Measurements from ENCODE around the gene P2RX4.
"Not testable (repeated sequence)": the region's sequence is repeated elsewhere in the genome, so short reads cannot be mapped to it uniquely, and the experiment has no call there.

Gene P2RX4, protein sequence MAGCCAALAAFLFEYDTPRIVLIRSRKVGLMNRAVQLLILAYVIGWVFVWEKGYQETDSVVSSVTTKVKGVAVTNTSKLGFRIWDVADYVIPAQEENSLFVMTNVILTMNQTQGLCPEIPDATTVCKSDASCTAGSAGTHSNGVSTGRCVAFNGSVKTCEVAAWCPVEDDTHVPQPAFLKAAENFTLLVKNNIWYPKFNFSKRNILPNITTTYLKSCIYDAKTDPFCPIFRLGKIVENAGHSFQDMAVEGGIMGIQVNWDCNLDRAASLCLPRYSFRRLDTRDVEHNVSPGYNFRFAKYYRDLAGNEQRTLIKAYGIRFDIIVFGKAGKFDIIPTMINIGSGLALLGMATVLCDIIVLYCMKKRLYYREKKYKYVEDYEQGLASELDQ

DNA sequence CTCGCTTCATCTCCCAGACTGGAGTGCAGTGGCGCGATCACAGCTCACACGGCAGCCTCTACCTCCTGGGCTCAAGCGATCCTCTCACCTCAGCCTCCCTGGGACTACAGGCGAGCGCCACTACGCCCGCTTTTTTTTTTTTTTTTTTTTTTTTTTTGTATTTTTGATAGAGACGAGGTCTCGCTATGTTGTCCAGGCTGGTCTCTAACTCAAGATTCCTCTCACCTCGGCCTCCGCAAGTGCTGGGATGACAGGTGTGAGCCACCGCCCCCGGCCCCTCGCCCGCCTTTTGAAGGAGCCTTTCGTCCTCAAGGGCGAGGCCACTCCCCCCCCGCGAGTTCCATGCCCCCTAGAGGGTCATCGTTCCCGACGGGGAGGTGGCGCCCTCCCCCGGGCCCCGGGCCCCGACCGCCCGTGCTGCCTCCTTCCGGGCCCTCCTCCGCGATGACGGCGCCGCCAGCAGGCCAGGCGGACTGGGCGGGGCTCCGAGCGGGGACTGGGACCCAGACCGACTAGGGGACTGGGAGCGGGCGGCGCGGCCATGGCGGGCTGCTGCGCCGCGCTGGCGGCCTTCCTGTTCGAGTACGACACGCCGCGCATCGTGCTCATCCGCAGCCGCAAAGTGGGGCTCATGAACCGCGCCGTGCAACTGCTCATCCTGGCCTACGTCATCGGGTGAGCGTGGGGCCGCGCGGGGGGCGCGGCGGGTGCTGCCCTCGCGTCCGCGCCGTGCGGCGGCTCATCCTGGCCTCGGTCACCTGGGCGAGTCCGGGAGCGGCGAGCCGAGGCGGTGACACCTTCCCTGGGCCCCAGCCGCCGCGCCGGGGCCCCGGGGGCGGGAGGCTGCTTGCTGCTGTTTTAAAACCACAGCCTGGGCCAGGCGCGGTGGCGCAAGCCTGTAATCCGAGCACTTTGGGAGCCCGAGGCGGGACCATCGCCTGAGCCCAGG is at the start of gene P2RX4:
P2RX4 (plus strand) TSS at position 506 of the 949 bp plus-strand sequence; CDS start at position 542, 36 bp downstream.
- no peak for DNase-seq

DNA sequence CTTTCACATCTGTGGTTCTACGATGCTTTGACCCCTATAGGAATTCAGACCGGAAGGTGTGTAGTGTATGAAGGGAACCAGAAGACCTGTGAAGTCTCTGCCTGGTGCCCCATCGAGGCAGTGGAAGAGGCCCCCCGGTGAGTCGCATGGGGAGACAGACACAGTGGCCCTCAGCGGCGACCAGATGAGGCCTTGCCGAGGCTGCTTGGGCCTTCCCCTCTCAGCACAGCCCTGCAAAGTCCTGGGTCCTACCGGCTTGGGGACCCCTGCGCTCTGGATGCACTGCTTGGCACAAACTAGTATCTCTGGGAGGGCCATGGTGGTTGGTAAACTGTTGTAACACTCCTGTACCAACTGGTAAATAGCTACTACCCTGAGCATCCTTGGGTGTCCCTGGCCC is 47.5 kb upstream of the P2RX4 start:
- no peak for DNase-seq

DNA sequence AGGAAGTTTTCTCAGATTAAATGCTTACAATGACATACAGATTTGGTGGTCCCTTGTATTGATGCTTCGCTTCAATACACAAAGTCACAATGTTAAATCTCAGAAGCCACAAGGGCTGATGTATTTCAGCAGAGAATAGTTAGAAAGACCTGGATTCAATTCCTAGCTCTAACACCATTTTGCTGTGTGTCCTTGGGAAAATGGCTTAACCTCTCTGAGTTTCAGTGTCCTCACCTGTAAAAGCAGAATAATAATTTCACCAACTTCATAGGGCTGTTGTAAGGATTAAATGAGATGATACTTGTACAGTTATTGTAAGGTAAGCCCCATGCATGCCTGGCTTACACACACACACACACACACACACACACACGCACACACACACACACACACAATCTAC is 46.9 kb upstream of the P2RX4 start:
- DNase-seq, result no peak

DNA sequence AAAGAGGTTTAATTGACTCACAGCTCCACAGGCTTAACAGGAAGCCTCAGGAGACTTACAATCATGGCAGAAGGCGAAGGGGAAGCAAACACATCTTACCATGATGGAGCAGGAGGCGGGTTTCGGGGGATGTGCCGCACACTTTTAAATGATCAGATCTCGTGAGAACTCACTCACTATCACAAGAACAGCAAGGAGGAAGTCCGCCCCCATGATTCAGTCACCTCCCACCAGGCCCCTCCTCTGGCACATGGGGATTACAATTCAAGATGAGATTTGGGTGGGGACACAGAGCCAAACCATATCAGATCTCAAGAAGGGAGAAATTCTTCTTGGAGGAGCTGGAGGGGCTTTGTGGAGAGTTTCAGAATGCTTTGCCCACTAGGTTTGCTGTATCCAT is 45.1 kb upstream of the P2RX4 start:
- not testable (repeated sequence) for DNase-seq

DNA sequence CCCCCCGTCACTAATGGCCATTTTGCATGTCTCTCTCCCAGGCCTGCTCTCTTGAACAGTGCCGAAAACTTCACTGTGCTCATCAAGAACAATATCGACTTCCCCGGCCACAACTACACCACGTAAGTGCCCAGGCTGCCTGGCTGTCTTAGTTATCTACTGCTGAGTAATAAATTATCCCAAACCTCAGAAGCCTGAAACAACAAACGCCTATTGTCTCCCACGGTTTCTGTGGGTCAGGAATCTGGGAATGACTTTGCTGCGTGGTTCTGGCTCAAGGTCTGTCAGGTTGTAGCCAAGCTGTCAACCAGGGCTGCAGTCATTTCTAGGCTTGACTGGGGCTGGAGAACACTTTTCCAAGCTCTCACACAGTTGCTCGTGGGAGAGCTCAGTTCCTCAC is 44.6 kb upstream of the P2RX4 start:
- DNase-seq, result no peak

DNA sequence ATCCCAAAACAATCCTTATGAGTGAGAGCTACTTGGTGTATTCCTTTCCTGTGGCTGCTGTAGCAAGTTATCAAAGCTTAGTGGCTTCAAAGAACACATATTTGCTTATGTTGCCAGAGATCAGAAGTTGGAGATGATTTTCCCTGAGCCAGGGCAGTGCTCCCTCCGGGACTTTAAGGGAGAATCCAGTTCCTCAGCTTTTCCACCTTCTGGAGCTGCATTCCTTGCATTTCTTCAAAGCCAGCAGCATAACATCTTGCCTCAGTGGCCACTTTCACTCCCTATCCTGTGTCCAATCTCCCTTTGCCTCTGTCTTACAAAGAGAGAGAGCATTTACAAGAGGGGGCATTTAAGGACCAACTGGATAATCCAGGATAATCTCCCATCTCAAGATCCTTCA is 43.6 kb upstream of the P2RX4 start:
- no peak for DNase-seq

DNA sequence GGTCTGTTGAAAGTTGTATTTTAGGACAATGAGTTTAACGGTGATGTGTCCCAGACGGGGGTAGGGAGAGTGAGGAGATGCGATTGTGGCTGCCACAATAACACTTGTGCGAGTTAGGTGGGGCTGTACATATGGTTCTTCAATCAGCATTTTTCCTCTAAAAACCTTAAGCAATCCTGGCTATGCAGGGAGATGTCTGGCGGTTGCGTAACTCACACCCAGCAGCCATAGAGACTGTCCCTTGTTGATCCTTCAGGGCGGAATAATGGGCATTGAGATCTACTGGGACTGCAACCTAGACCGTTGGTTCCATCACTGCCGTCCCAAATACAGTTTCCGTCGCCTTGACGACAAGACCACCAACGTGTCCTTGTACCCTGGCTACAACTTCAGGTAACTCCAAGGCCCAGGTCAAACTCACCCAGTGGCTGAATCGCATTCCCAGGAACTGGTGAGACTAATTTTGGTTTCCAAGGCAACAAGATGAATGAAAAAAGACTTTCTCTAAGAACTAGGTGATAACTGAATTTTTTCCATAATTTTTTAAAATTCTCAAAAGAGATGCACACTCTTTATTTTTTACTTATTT is 42.6 kb upstream of the P2RX4 start:
- DNase-seq, result no peak

DNA sequence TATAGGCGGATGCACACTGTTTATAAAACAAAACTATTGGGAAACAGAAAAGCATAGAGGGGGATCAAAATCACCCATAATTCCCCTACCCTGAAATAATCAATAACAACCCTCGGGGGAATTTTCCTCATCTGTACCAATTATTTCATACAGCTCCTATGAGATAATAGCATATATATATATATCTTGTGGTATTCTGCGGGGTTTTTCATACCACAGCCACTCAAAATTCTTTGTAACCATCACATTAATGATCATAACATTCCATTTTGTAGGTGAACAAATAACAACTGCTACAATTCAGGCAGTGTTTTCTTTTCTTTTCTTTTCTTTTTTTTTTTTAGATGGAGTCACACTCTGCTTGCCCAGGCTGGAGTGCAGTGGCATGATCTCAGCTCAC is 42.0 kb upstream of the P2RX4 start:
- DNase-seq, result no peak

DNA sequence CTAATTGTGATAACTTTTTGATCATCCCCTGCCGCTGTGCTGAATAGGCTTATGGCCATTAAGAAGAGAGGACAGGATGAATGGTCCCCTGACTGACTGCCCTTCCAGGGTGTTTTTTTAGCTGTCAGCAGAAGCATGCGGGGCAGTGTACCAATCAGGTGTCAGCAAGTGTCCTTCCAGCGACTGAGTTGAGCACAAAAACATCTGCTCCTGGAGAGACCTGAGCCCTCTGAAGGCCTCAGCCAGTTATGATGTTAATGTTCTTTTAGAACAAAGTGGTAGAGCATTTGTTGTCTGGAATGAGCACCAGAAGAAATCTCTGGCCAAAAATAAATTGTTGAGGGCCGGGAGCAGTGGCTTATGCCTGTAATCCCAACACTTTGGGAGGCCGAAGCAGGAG is 39.8 kb upstream of the P2RX4 start:
- no peak for DNase-seq

DNA sequence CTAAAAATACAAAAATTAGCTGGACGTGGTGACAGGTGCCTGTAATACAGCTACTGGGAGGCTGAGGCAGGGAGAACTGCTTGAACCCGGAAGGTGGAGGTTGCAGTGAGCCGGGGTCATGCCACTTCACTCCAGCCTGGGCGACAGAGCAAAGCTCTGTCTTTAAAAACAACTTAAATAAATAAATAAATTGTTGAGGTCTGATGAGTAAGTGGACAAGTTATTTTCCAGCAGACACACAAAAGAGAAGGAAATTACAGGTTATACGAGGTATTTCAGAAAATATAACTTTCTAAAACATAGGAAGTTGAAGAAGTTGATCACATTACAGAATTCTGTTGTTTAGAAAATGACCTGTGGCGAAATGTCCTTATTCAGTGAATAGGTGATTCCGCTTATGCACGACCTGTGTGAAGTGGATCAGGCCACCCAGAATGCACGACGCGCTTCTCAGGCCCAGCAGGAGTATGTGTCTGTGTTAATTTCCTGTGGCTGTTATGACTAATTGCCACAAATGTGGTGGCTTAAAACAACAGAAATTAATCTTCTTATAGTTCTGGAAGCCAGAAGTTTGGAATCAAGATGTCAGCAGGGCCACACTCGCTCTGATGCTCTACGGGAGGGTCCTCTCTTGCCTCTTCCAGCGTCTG is 39.2 kb upstream of the P2RX4 start:
- no peak for DNase-seq

DNA sequence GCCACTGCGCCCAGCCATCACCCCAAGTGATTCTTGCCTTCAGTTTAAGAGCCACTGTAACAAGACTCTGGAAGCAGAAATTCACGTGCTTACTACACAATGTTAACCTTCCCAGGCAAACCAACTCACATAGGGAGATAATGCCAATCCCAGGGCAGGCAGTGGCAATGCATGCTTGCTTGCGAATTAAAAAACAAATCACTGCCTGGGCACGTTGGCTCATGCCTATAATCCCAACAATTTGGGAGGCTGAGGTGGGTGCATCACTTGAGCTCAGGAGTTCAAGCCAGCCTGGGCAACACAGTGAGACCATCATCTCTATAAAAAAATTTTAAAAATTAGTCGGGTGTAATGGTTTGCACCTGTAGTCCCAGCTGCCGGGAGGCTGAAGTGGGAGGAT is 37.8 kb upstream of the P2RX4 start:
- no peak for DNase-seq

DNA sequence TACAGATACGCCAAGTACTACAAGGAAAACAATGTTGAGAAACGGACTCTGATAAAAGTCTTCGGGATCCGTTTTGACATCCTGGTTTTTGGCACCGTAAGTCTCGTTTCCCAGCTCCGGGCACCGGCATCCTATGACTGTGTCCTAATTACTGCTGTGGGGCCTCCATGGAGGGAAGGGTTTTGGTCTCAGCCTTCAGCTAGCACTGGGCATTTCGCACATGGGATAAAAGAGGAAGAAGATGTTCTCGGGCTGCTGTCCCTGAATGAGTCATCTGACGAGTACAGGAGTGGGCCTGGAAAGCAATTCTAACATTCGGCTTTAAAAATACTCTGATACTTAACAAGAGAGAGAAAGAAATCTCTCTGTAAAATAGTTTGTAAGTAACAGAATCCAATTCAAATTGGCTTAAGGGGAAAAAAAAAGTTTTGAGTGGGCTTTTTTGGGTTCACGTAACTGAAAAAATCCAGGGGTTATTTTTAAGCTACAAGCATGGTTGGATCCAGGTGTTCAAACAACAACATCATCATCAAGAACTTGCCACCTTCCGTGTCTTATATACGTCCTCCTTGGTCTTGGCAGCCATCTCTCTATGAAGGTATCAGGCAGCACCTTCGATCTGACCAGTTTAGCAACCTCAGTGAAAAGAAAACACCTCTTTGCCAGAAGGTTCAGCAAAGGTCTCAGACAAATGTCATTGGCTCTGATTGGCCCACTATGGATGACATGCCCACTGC is 34.4 kb upstream of the P2RX4 start:
- no peak for DNase-seq

DNA sequence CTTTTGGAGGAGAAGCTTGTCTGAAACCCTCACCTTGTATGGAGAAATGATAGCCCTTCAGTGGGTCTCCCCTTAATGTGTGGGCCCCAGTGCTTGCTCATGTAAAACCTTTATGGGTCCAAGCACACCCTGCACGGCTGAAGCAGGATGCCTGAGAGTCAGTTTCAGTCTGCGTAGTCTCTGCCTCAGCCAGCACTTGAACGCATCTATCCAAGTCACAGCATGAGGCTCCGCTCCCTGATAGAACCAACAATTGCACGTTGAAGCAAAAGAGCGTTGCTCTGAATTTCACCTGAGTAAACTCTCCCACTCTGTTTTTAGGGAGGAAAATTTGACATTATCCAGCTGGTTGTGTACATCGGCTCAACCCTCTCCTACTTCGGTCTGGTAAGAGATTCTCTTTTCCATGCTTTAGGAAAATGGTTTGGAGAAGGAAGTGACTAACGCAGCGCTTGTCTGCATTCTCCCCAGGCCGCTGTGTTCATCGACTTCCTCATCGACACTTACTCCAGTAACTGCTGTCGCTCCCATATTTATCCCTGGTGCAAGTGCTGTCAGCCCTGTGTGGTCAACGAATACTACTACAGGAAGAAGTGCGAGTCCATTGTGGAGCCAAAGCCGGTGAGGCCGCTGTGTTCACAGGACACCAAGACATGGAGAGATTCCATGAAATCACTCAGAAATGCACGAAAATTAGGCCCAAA is 33.0 kb upstream of the P2RX4 start:
- no peak for DNase-seq

DNA sequence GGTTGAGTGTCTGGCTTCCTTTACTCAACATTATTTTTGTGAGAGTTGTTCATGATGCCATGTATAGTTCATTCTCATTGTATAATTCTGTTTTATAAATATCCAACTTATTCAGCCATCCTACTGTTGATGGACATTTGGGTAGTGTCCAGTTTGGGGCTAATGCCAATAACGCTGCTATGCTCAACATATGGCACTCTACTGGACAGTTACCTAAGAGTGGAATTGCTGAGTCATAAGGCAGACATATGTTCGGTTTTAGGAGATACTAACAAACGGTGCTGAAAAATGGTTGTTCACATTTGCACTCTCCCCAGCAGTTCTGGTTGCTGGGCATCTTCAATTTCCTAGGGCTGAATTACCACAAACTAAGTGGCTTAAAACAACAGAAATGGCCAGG is 28.7 kb upstream of the P2RX4 start:
- no peak for DNase-seq

DNA sequence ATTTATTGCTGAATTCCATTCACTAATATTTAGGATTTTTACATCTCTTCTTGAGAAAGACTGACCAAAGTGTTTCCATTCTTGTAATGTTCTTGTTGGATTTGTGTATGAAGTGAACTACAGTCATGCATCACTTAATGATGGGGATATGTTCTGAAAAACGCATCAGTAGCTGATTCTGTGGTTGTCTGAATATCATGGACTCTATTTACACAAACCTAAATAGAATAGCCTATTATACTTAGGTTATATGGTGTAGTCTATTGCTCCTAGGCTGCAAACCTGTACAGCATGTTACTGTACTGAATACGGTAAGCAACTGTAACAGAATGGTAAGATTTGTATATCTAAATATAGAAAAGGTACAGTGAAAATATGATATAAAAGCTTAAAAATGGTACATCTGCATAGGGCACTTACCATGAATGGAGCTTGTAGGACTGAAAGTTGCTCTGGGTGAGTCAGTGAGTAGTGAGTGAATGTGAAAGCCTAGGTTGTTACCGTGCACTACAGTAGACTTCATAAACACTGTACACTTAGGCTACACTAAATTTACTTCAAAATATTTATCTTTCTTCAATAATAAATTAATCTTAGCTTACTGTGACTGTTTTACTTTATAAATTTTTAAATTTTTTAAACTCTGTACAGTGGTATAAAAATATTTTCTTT is 27.6 kb upstream of the P2RX4 start:
- DNase-seq, result no peak

DNA sequence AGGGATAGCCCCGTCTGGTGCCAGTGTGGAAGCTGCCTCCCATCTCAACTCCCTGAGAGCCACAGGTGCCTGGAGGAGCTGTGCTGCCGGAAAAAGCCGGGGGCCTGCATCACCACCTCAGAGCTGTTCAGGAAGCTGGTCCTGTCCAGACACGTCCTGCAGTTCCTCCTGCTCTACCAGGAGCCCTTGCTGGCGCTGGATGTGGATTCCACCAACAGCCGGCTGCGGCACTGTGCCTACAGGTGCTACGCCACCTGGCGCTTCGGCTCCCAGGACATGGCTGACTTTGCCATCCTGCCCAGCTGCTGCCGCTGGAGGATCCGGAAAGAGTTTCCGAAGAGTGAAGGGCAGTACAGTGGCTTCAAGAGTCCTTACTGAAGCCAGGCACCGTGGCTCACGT is 25.5 kb upstream of the P2RX4 start:
- DNase-seq, result no peak

DNA sequence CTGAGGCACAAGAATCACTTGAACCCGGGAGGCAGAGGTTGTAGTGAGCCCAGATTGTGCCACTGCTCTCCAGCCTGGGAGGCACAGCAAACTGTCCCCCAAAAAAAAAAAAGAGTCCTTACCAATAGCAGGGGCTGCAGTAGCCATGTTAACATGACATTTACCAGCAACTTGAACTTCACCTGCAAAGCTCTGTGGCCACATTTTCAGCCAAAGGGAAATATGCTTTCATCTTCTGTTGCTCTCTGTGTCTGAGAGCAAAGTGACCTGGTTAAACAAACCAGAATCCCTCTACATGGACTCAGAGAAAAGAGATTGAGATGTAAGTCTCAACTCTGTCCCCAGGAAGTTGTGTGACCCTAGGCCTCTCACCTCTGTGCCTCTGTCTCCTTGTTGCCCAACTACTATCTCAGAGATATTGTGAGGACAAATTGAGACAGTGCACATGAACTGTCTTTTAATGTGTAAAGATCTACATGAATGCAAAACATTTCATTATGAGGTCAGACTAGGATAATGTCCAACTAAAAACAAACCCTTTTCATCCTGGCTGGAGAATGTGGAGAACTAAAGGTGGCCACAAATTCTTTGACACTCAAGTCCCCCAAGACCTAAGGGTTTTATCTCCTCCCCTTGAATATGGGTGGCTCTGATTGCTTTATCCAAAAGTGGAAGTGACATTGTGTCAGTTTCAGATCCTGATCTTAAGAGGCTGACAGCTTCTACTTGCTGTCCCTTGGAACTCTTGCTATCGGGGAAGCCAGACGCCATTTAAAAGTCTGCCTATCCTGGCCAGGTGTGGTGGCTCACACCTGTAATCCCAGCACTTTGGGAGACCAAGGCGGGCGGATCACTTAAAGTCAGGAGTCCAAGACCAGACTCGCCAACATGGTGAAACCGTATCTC is 24.7 kb upstream of the P2RX4 start:
- no peak for DNase-seq

DNA sequence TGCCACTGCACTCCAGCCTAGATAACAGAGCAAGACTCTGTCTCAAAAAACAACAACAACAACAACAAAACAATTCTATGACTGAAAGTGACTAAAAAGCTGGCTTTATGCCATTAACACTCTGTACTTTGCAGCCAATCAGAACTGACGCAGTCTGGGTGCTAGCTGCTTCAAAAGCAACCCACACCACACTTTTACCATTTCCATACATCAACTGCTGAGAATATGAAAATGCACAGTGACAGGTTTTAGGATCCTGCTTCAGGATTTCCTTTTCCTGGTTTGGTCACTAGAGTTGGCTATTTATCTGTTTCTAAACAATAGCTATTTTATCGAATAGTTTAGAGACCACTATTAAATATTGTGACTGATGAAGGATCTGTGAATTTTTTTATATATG is 23.1 kb upstream of the P2RX4 start:
- DNase-seq, result no peak

DNA sequence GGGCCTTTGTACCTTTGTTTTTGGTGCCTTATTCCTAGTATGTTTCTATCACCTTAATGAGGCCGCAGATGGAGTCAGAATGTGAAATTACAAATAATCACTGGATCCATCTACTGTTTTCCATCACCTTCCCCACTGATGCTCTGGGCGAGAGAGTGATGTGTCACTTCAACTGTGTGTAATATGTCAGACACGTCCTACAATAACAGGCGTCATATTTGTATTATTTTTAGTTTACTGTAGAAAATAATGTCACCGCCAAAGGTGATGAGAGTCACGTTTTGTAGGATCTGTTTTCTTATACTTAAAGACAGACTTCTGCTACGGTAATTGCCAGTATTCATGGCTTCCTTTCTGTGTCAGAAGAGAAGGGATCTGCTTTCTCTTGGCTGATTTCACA is 22.4 kb upstream of the P2RX4 start:
- no peak for DNase-seq

DNA sequence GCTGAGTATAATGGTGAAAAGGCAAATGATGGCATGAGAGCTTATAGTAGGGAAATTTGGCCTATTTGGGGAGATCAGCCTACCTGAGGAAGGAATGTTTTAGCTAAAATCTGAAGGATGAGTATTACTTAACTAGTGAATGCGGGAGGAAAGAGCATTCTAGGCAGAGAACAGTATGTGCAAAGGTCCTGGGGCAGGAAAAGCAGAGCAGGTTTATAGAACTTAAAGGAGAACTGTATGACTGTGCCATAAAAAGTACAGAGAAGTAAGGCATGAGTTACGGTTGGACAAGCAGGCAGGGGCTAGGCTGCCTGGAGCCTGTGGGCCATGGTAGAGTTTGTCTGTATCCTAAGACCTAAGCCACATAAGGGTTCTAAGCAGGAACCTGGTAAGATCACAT is 21.7 kb upstream of the P2RX4 start:
- DNase-seq, result no peak

All from cortex of kidney (tissue), 1 donor.